ENCODE results near the gene MTA1.

MTA1 gene

DNA sequence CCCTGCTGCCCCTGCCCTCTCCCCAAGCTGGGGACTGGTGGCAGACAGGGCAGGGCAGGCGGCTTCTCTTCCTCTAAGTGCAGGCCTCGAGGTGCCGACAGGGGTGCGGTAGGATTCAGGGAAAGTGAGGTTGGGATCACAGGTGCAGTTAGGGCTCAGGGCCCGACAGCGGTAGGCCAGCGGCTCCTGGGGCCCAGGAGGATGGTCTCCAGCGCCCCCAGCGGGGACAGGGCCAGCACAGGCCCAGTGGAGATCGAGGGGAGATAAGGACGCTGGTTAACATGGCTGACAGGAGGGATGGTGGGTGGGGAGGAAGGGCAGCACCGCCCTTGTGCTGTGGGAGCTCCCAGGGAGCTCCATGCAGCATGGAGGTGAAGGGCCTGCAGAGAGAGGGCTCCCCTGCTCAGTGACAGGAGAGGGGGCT is 66.1 kb downstream of the MTA1 start:
- no peaks in the 10 kb centered on the region for H3K36me3 ChIP-seq (ENCODE audit: insufficient read depth, low read length)
- H3K27me3 ChIP-seq (ENCODE audit: insufficient read depth, low read length): peaks cover 19% of the 10 kb centered on the region
- TF ChIP-seq, protein P1, sequence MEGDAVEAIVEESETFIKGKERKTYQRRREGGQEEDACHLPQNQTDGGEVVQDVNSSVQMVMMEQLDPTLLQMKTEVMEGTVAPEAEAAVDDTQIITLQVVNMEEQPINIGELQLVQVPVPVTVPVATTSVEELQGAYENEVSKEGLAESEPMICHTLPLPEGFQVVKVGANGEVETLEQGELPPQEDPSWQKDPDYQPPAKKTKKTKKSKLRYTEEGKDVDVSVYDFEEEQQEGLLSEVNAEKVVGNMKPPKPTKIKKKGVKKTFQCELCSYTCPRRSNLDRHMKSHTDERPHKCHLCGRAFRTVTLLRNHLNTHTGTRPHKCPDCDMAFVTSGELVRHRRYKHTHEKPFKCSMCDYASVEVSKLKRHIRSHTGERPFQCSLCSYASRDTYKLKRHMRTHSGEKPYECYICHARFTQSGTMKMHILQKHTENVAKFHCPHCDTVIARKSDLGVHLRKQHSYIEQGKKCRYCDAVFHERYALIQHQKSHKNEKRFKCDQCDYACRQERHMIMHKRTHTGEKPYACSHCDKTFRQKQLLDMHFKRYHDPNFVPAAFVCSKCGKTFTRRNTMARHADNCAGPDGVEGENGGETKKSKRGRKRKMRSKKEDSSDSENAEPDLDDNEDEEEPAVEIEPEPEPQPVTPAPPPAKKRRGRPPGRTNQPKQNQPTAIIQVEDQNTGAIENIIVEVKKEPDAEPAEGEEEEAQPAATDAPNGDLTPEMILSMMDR (IDR thresholded peaks at IDR 0.05; ENCODE audit: low read length): peak; percentile 29; the same call in 1 of the 2 replicates
- TF ChIP-seq EZH2 (IDR thresholded peaks at IDR 0.05; ENCODE audit: borderline replicate concordance, low read length): no peak
- peaks cover 50% of the 10 kb centered on the region for H3K4me1 ChIP-seq (ENCODE audit: insufficient read depth, low read length, severe bottlenecking)
- H3K9ac ChIP-seq (ENCODE audit: low read length): no peak overlapping the region
- H3K4me2 ChIP-seq (ENCODE audit: low read length): no peak overlapping the region
- H3K79me2 ChIP-seq (ENCODE audit: insufficient read depth, low read length): no peaks in the 10 kb centered on the region
- H3K27ac ChIP-seq (ENCODE audit: low read depth, low read length, poor library complexity, severe bottlenecking): no peak overlapping the region
- H2AFZ ChIP-seq (ENCODE audit: low read length): no peak overlapping the region
- no peak overlapping the region for H3K4me3 ChIP-seq (ENCODE audit: low read depth, low read length, poor library complexity, severe bottlenecking)
- H3F3A ChIP-seq (ENCODE audit: insufficient read depth, low read length): no peaks in the 10 kb centered on the region
- H3K9me2 ChIP-seq (ENCODE audit: low read depth, low read length): no peaks in the 10 kb centered on the region
- H4K20me1 ChIP-seq (ENCODE audit: insufficient read depth, low read length): no peaks in the 10 kb centered on the region
- no peaks in the 10 kb centered on the region for H3K9me3 ChIP-seq (ENCODE audit: low read length)

DNA sequence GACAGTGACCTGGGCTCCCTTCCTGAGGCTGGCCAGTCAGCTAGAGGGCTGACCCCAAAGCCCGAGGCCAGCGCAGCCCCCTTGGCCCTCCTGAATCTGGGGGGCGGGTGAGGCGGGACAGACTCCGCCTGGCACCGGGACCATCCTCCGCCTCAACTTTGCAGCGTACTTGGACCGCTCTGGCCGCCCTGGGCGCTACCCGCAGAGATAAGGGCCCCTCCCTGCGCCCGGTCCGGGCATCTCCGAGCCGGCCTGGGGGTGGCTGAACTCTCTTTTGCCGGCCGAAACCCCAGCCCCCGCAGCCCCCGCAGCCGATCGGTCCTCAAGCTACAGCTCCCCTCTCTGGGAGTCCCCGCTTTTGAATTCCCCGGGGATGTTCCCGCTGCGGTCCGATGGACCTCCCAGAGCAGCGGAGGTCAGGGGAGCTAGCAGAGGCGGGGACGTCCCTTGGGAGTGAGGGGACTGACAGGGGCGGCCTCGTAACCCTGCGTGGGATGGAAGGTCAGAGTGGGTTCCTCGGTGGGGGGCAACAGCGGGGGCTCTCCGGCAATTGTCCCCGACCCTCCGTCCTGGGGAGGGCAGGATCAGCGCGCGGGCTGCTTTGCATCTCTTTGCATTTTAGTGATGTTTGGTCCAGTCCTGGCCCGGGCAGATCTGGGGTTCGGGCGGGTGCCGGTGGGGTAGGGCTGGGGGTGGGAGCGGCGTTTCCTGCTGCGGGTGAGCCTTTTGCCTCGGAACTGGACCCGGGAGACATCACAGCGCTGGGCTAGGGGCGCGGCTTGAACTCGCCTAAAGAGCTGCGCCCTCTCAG is 66.7 kb downstream of the MTA1 start, which contains the start of gene CRIP1:
TSS of gene CRIP1 (plus strand) at position 724 of the 811 bp plus-strand sequence. CDS start 374 bp downstream, outside the sequence.
- no peaks in the 10 kb centered on the region for H3F3A ChIP-seq (ENCODE audit: insufficient read depth, low read length)
- peak within 1 kb of the TSS; percentile 59 for H3K4me3 ChIP-seq (ENCODE audit: low read depth, low read length, poor library complexity, severe bottlenecking)
- H3K4me1 ChIP-seq (ENCODE audit: insufficient read depth, low read length, severe bottlenecking): peaks cover 45% of the 10 kb centered on the region
- no peaks in the 10 kb centered on the region for H3K79me2 ChIP-seq (ENCODE audit: insufficient read depth, low read length)
- TF ChIP-seq EZH2 (IDR thresholded peaks at IDR 0.05; ENCODE audit: borderline replicate concordance, low read length): no peak
- TF ChIP-seq, protein P1 (IDR thresholded peaks at IDR 0.05; ENCODE audit: low read length): no peak
- no peaks in the 10 kb centered on the region for H3K9me2 ChIP-seq (ENCODE audit: low read depth, low read length)
- peak within 1 kb of the TSS; percentile 61 for H3K9ac ChIP-seq (ENCODE audit: low read length)
- no peaks in the 10 kb centered on the region for H3K36me3 ChIP-seq (ENCODE audit: insufficient read depth, low read length)
- H4K20me1 ChIP-seq (ENCODE audit: insufficient read depth, low read length): no peaks in the 10 kb centered on the region
- peaks cover 19% of the 10 kb centered on the region for H3K27me3 ChIP-seq (ENCODE audit: insufficient read depth, low read length)
- H3K9me3 ChIP-seq (ENCODE audit: low read length): no peaks in the 10 kb centered on the region
- peak within 1 kb of the TSS; percentile 82 for H3K4me2 ChIP-seq (ENCODE audit: low read length)
- H3K27ac ChIP-seq (ENCODE audit: low read depth, low read length, poor library complexity, severe bottlenecking): no peak within 1 kb of the TSS
- H2AFZ ChIP-seq (ENCODE audit: low read length): no peak within 1 kb of the TSS

DNA sequence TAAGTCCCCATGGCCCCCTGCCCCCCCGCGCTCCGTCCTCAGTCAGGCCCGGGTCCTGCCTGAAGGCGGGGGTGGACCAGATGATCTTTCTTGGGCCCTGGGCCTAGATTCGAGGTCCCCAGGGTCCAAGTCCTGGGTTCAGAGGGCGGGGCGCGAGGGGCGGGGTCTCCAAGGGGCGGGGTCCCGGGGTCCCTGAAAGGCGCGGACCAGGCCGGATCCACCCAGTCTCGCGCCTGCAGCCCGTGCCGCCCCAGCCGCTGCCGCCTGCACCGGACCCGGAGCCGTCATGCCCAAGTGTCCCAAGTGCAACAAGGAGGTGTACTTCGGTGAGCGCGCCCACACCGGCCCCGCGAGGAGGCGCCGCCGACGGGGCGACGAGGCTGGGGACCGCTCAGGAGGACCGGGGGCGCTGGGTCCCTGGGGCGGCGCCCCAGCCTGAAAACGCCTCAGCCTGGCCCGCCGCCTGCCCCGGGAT is 67.4 kb downstream of the MTA1 start:
- no peaks in the 10 kb centered on the region for H3K9me3 ChIP-seq (ENCODE audit: low read length)
- H3K4me3 ChIP-seq (ENCODE audit: low read depth, low read length, poor library complexity, severe bottlenecking): peak overlapping the region; percentile 59
- peaks cover 19% of the 10 kb centered on the region for H3K27me3 ChIP-seq (ENCODE audit: insufficient read depth, low read length)
- TF ChIP-seq, protein P1 (IDR thresholded peaks at IDR 0.05; ENCODE audit: low read length): no peak
- TF ChIP-seq EZH2 (IDR thresholded peaks at IDR 0.05; ENCODE audit: borderline replicate concordance, low read length): no peak
- H3K9ac ChIP-seq (ENCODE audit: low read length): peak overlapping the region; percentile 61
- no peaks in the 10 kb centered on the region for H3K36me3 ChIP-seq (ENCODE audit: insufficient read depth, low read length)
- H4K20me1 ChIP-seq (ENCODE audit: insufficient read depth, low read length): no peaks in the 10 kb centered on the region
- peaks cover 43% of the 10 kb centered on the region for H3K4me1 ChIP-seq (ENCODE audit: insufficient read depth, low read length, severe bottlenecking)
- H3K4me2 ChIP-seq (ENCODE audit: low read length): peak overlapping the region; percentile 82
- no peaks in the 10 kb centered on the region for H3F3A ChIP-seq (ENCODE audit: insufficient read depth, low read length)
- no peak overlapping the region for H2AFZ ChIP-seq (ENCODE audit: low read length)
- H3K9me2 ChIP-seq (ENCODE audit: low read depth, low read length): no peaks in the 10 kb centered on the region
- H3K79me2 ChIP-seq (ENCODE audit: insufficient read depth, low read length): no peaks in the 10 kb centered on the region
- no peak overlapping the region for H3K27ac ChIP-seq (ENCODE audit: low read depth, low read length, poor library complexity, severe bottlenecking)
